COLO668 (cell line): Measurements from ENCODE around the gene TMEM220.

ENCODE experiments used
- DNase-seq: peaks from one replicate; lab custom pipeline; 2025; ENCODE audit not compliant: unreplicated experiment; lab: John Stamatoyannopoulos, UW

TMEM220 gene

GRCh38 chr17:10729334-10730193, at the start of gene TMEM220:
Gene TMEM220 (minus strand): TSS chr17:10730023. CDS start chr17:10729851, 172 bp downstream.
- no peak for DNase-seq

GRCh38 chr17:10779609-10780008, 49.8 kb upstream of the TMEM220 start:
- DNase-seq = no peak

- no peak for DNase-seq
Measured at GRCh38 chr17:10777890-10778289, 48.1 kb upstream of the TMEM220 start.

GRCh38 chr17:10777131-10777807, 47.4 kb upstream of the TMEM220 start:
- DNase-seq = no peak

GRCh38 chr17:10776381-10776780, 46.6 kb upstream of the TMEM220 start:
- no peak for DNase-seq

- DNase-seq = no peak
Measured at GRCh38 chr17:10775740-10776356, 46.0 kb upstream of the TMEM220 start.

GRCh38 chr17:10775058-10775457, 45.2 kb upstream of the TMEM220 start:
- no peak for DNase-seq

- DNase-seq = no peak
Measured at GRCh38 chr17:10773391-10773790, 43.6 kb upstream of the TMEM220 start.

- DNase-seq = peak; percentile 5
Measured at GRCh38 chr17:10772425-10773380, 42.9 kb upstream of the TMEM220 start.

GRCh38 chr17:10771148-10771547, 41.3 kb upstream of the TMEM220 start:
- no peak for DNase-seq

GRCh38 chr17:10769840-10770239, 40.0 kb upstream of the TMEM220 start:
- no peak for DNase-seq

GRCh38 chr17:10768750-10769251, 39.0 kb upstream of the TMEM220 start:
- DNase-seq = no peak

GRCh38 chr17:10767232-10767631, 37.4 kb upstream of the TMEM220 start:
- no peak for DNase-seq

- DNase-seq = no peak
Measured at GRCh38 chr17:10762037-10762436, 32.2 kb upstream of the TMEM220 start.

GRCh38 chr17:10761281-10761680, 31.5 kb upstream of the TMEM220 start:
- DNase-seq = no peak

- no peak for DNase-seq
Measured at GRCh38 chr17:10758062-10758461, 28.2 kb upstream of the TMEM220 start.

- DNase-seq = no peak
Measured at GRCh38 chr17:10757647-10758046, 27.8 kb upstream of the TMEM220 start.

- no peak for DNase-seq
Measured at GRCh38 chr17:10757067-10757466, 27.2 kb upstream of the TMEM220 start.

GRCh38 chr17:10756619-10757018, 26.8 kb upstream of the TMEM220 start:
- no peak for DNase-seq

GRCh38 chr17:10756185-10756584, 26.4 kb upstream of the TMEM220 start:
- DNase-seq = no peak
